Gastroesophageal sphincter (tissue), 4 donors: ENCODE measurements around the gene ADAMTS17. TPM values are rescaled to one million over a fixed set of nuclear protein-coding genes. Genes with fewer than 3 reads are reported as not detected.

ENCODE experiments used
- ATAC-seq: fragments of 150-250 bp; one replicate; pipeline ENCODE4 v1.9.1; 2016; ENCODE audit warnings: mild to moderate bottlenecking, moderate library complexity
- H3K27ac ChIP-seq, 4 donors: fragments of 200-600 bp; sonication (generic) in 3 of 4; 1 replicate in 3 of 4; 2 replicates in 1 of 4; pipeline ENCODE4 v1.5.1; 2016 to 2019
- H3K27me3 ChIP-seq: fragments of 200-600 bp; sonication (generic); one replicate; pipeline ENCODE4 v1.5.1; 2019
- H3K36me3 ChIP-seq, 2 donors: fragments of 200-600 bp; sonication (generic); one replicate each; pipeline ENCODE4 v1.5.1; 2019; ENCODE audit warnings: control low read depth in 1 of 2
- H3K4me1 ChIP-seq, 3 donors: fragments of 200-600 bp; sonication (generic); 1 replicate in 2 of 3; 2 replicates in 1 of 3; pipeline ENCODE4 v1.5.1; 2016 to 2019; ENCODE audit warnings: control low read depth in 2 of 3
- H3K4me3 ChIP-seq, 2 donors: fragments of 200-600 bp; sonication (generic); one replicate each; pipeline ENCODE4 v1.5.1; 2019; ENCODE audit warnings: mild to moderate bottlenecking in 1 of 2, moderate library complexity in 1 of 2
- H3K9me3 ChIP-seq, 3 donors: fragments of 200-600 bp; sonication (generic); one replicate each; pipeline ENCODE4 v1.5.1; 2017 to 2019; ENCODE audit warnings: control low read depth in 2 of 3
- CTCF ChIP-seq, 4 experiments: fragments of 200-600 bp in 2 of 4; fragments of 450-650 bp in 2 of 4; sonication (generic) in 1 of 4; IDR thresholded peaks; one replicate each; pipeline ENCODE4 v1.5.1; 2017 to 2019; ENCODE audit warnings: antibody characterized with exemption in 4 of 4, mild to moderate bottlenecking in 2 of 4, moderate library complexity in 2 of 4
- EP300 ChIP-seq: sonication (generic); formaldehyde crosslinking; IDR thresholded peaks from one replicate; pipeline ENCODE4 v1.6.1; 2017; ENCODE audit warnings: antibody characterized with exemption, mild to moderate bottlenecking
- POLR2A ChIP-seq, 2 donors: fragments of 450-650 bp; IDR thresholded peaks; one replicate each; pipeline ENCODE4 v1.6.1; 2017; ENCODE audit warnings: antibody characterized with exemption in 2 of 2, mild to moderate bottlenecking in 2 of 2, moderate library complexity in 1 of 2
- POLR2AphosphoS5 ChIP-seq: sonication (generic); formaldehyde crosslinking; IDR thresholded peaks from one replicate; pipeline ENCODE4 v1.6.1; 2017; ENCODE audit warnings: antibody characterized with exemption
- WGBS, 2 donors: methylation state at CpG; one replicate each; pipeline ENCODE4 v1.1.5; 2018; ENCODE audit warnings: low coverage in 1 of 2; 5-methylcytosine and 5-hydroxymethylcytosine counted together
- total RNA-seq, 4 donors: library from RNA; depleted of rRNA; stranded (reverse); fragments of >200 nt; gene quantifications; one replicate each; pipeline ENCODE4 v1.1.0, GENCODE V29; 2016

ADAMTS17 gene
- total RNA-seq, 4 donors from 2014 or later, result 4.9 to 14.0 (median 11.3) TPM

DNA sequence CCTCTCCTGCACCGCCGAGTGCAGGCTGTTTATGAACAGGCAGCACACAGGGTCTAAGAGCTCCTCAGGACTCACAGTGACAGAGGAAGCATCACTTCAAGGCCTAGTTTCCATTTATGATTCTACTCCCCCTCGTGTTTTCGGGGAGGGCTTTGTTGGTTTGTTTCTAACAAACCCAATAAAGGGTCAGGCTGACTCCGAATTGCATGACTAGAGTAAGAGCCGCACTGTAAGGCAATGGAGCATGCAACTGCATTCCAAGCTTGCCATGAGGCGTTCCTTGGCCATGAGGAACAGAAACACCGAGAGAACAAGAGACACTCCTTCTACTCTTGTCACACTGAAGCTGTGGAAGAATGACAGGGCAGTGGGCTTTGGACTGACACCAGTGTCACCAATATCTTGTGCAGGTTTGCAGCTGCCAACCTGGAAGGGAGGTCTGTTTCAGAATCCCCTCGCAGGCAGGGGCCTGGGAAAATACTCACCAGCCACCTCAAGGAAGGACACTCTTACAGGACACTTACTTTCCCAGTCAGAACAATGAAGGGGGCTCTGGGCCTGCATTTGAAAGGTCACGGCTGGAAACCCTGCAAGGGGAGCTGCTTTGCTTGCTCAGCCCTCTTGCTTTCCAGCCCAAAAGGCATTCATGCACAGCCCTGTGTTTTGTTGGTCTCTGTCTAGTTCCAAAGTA, 96.8 kb downstream of the ADAMTS17 start:
- TF ChIP-seq CTCF (IDR thresholded peaks at IDR 0.05), result no peak
- no peak for TF ChIP-seq POLR2AphosphoS5
- TF ChIP-seq POLR2A (IDR thresholded peaks at IDR 0.05), result no peak
- TF ChIP-seq EP300, result no peak
- ATAC-seq, result no peak

GRCh38 chr15:100242989-100243388, 98.8 kb downstream of the ADAMTS17 start:
- no peaks in the 10 kb centered on the region for H3K27me3 ChIP-seq
- TF ChIP-seq POLR2A (IDR thresholded peaks at IDR 0.05) (no peak), EP300 (no peak), CTCF (IDR thresholded peaks at IDR 0.05) (no peak), POLR2AphosphoS5 (no peak)
- ATAC-seq, result no peak
- no peak overlapping the region for H3K4me3 ChIP-seq
- H3K9me3 ChIP-seq, result no peaks in the 10 kb centered on the region
- no peaks in the 10 kb centered on the region for H3K4me1 ChIP-seq
- peaks cover 0 to 12% of the 10 kb centered on the region in 2 donors for H3K36me3 ChIP-seq
- 100% methylated on average over 2 of the region's 2 CpGs for WGBS, 2 donors
- H3K27ac ChIP-seq, result no peak overlapping the region

More for the DNA sequence above, 96.8 kb downstream of the ADAMTS17 start:
- Histone ChIP-seq H3K36me3 (peaks cover 0 to 4% of the 10 kb centered on the region in 2 donors), H3K27me3 (no peaks in the 10 kb centered on the region), H3K4me1 (no peaks in the 10 kb centered on the region), H3K9me3 (no peaks in the 10 kb centered on the region), H3K4me3 (no peak overlapping the region), H3K27ac (no peak overlapping the region)
- 83 to 90% methylated on average over 2 to 6 of the region's 10 CpGs for WGBS, 2 donors

- H3K9me3 ChIP-seq, result no peaks in the 10 kb centered on the region
- H3K27me3 ChIP-seq, result no peaks in the 10 kb centered on the region
- no peak overlapping the region for H3K27ac ChIP-seq
- ATAC-seq, result peak; percentile 24
- no peak for TF ChIP-seq POLR2A (IDR thresholded peaks at IDR 0.05)
- TF ChIP-seq POLR2AphosphoS5, result peak; percentile 81
- peaks cover 0 to 12% of the 10 kb centered on the region in 2 donors for H3K36me3 ChIP-seq
- 70 to 99% methylated on average over 9 to 10 of the region's 20 CpGs for WGBS, 2 donors
- no peak overlapping the region for H3K4me3 ChIP-seq
- H3K4me1 ChIP-seq, result no peaks in the 10 kb centered on the region
These were observed 99.9 kb downstream of the ADAMTS17 start for GRCh38 chr15:100241572-100242482.

GRCh38 chr15:100236981-100237720, 104.6 kb downstream of the ADAMTS17 start:
- peaks cover 0 to 12% of the 10 kb centered on the region in 2 donors for H3K36me3 ChIP-seq
- no peaks in the 10 kb centered on the region for H3K27me3 ChIP-seq
- peaks cover 0 to 7% (median 5%) of the 10 kb centered on the region in 3 donors for H3K4me1 ChIP-seq
- no peak overlapping the region for H3K4me3 ChIP-seq
- H3K27ac ChIP-seq, result no peak overlapping the region
- TF ChIP-seq CTCF (IDR thresholded peaks at IDR 0.05), result no peak
- TF ChIP-seq EP300, result no peak
- TF ChIP-seq POLR2A (IDR thresholded peaks at IDR 0.05), result no peak
- no peak for TF ChIP-seq POLR2AphosphoS5
- H3K9me3 ChIP-seq, result no peaks in the 10 kb centered on the region
- WGBS, 2 donors, result 91 to 96% methylated on average over 4 to 12 of the region's 15 CpGs
- no peak for ATAC-seq
